Nephron (organoid): ENCODE results near the gene CPLX1.

ENCODE experiments used
- H3K27ac Mint-ChIP-seq, 3 experiments: 2 replicates each; pipeline ENCODE4 v1.8.0; 2020; ENCODE audit warnings: mixed read lengths in 3 of 3, mild to moderate bottlenecking in 2 of 3, moderate library complexity in 1 of 3
- H3K27me3 Mint-ChIP-seq: 2 replicates; pipeline ENCODE4 v1.8.0; 2021; ENCODE audit warnings: low read depth, mild to moderate bottlenecking, moderate library complexity, mixed read lengths
- H3K36me3 Mint-ChIP-seq: 2 replicates; pipeline ENCODE4 v1.8.0; 2020; ENCODE audit warnings: low read depth, mixed read lengths
- H3K4me1 Mint-ChIP-seq: 2 replicates; pipeline ENCODE4 v1.8.0; 2020; ENCODE audit warnings: mixed read lengths
- H3K4me3 Mint-ChIP-seq, 3 experiments: 2 replicates each; pipeline ENCODE4 v1.8.0; 2020; ENCODE audit warnings: mild to moderate bottlenecking in 3 of 3, mixed read lengths in 3 of 3, moderate library complexity in 2 of 3
- H3K9me3 Mint-ChIP-seq: 2 replicates; pipeline ENCODE4 v1.8.0; 2020; ENCODE audit warnings: mixed read lengths
- CTCF ChIP-seq, 3 experiments: fragments of 200-600 bp; sonication (generic); IDR thresholded peaks; one replicate each; pipeline ENCODE4 v1.5.0; 2021; ENCODE audit warnings: antibody characterized with exemption in 3 of 3; ENCODE audit not compliant: unreplicated experiment in 3 of 3

CPLX1 gene

GRCh38 chr4:830601-831482, 4.9 kb upstream of the CPLX1 start:
- TF ChIP-seq CTCF (IDR thresholded peaks at IDR 0.05; ENCODE audit: unreplicated experiment in 3 of 3): no peak
- H3K4me1 Mint-ChIP-seq: peaks cover 6% of the 10 kb centered on the region
- no peaks in the 10 kb centered on the region for H3K36me3 Mint-ChIP-seq
- H3K4me3 Mint-ChIP-seq: no peak overlapping the region
- H3K27me3 Mint-ChIP-seq: peaks cover 31% of the 10 kb centered on the region
- peaks cover 1% of the 10 kb centered on the region for H3K9me3 Mint-ChIP-seq
- no peak overlapping the region for H3K27ac Mint-ChIP-seq

DNA sequence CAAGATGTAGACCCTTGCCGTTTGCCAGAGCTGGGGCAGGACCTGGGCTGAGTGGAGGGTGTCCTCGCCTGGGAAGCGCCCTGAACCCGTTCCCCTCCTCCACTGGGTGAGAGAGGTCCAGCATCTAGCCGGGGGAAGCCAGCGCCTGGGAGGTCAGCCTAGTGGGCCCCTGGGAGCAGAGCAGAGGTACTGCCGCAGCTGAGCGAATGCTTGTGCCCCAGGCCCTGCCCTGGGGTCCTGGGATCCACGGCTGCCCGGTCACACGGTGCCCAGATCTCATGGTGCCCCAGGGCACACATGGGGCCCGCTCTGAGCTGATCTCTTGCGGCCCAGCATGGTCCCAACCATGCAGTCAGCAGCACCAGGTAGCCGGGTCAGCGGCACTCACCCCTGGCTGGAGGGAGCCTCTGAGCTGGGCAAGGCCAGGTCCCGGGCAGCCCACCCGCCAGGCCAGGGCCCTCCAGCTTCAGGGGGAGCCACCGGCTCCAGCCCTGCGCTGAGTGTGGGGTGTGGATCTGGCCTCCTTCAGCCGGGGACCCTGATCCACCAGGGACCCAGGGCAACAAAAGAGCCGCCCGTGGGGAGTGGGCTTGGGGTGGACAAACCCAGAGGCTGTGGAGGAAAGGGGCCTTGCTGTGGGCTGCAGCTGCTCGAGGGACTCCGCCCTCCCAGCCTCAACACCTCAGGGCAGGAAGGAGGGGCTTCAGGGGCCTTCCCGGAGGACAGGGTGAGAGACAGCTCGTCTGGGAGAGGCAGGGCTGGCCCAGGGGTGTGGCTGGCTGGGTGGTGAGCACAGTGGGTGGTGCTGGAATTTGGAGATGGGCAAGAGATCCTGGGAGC, 4.1 kb upstream of the CPLX1 start:
- H3K9me3 Mint-ChIP-seq: no peaks in the 10 kb centered on the region
- H3K4me3 Mint-ChIP-seq: no peak overlapping the region
- H3K36me3 Mint-ChIP-seq: no peaks in the 10 kb centered on the region
- H3K4me1 Mint-ChIP-seq: peaks cover 6% of the 10 kb centered on the region
- no peak overlapping the region for H3K27ac Mint-ChIP-seq
- peaks cover 33% of the 10 kb centered on the region for H3K27me3 Mint-ChIP-seq
- TF ChIP-seq CTCF (IDR thresholded peaks at IDR 0.05; ENCODE audit: unreplicated experiment in 3 of 3): no peak

GRCh38 chr4:829291-829690, 3.4 kb upstream of the CPLX1 start:
- no peaks in the 10 kb centered on the region for H3K9me3 Mint-ChIP-seq
- H3K4me3 Mint-ChIP-seq: no peak overlapping the region
- H3K27me3 Mint-ChIP-seq: peaks cover 40% of the 10 kb centered on the region
- H3K27ac Mint-ChIP-seq: no peak overlapping the region
- peaks cover 6% of the 10 kb centered on the region for H3K4me1 Mint-ChIP-seq
- no peaks in the 10 kb centered on the region for H3K36me3 Mint-ChIP-seq
- no peak for TF ChIP-seq CTCF (IDR thresholded peaks at IDR 0.05; ENCODE audit: unreplicated experiment in 3 of 3)

- Mint-ChIP-seq H3K4me3 (peak overlapping the region in 1 of 3 experiments; percentile 45), H3K27ac (no peak overlapping the region), H3K9me3 (no peaks in the 10 kb centered on the region), H3K27me3 (peaks cover 45% of the 10 kb centered on the region), H3K4me1 (peaks cover 6% of the 10 kb centered on the region), H3K36me3 (no peaks in the 10 kb centered on the region)
- no peak for TF ChIP-seq CTCF (IDR thresholded peaks at IDR 0.05; ENCODE audit: unreplicated experiment in 3 of 3)
Measured at GRCh38 chr4:828641-829271, 2.8 kb upstream of the CPLX1 start.

GRCh38 chr4:827209-828081, 1.5 kb upstream of the CPLX1 start:
- no peak overlapping the region for H3K27ac Mint-ChIP-seq
- H3K4me1 Mint-ChIP-seq: peaks cover 6% of the 10 kb centered on the region
- H3K4me3 Mint-ChIP-seq: peak overlapping the region; percentile 61 to 72 (median 70)

More at GRCh38 chr4:827209-828081, 1.5 kb upstream of the CPLX1 start:
- no peak for TF ChIP-seq CTCF (IDR thresholded peaks at IDR 0.05; ENCODE audit: unreplicated experiment in 3 of 3)
- Mint-ChIP-seq H3K27me3 (peaks cover 58% of the 10 kb centered on the region), H3K9me3 (no peaks in the 10 kb centered on the region), H3K36me3 (no peaks in the 10 kb centered on the region)
